Measurements from ENCODE around the gene CNOT1.

- TF ChIP-seq CTCF (conservative IDR thresholded peaks at IDR 0.05; ENCODE audit: low read length): no peak
- no peak for TF ChIP-seq EZH2phosphoT487 (IDR thresholded peaks at IDR 0.05; ENCODE audit: borderline replicate concordance)
These were observed 65.9 kb downstream of the CNOT1 start for GRCh38 chr16:58563775-58564174.

Data from Loucy (cell line).